K562 (cell line): ENCODE measurements around the gene SASH3. TPM values are rescaled to one million over a fixed set of nuclear protein-coding genes. Genes with fewer than 3 reads are reported as not detected.
A peak's percentile ranks its signal among the peaks of the same experiment; 100 is the strongest.

ENCODE experiments used
- ESRRA ChIP-seq: fragments of 450-650 bp; IDR thresholded peaks from 2 replicates; pipeline ENCODE4 v1.6.1; 2014; ENCODE audit warnings: low read depth, mild to moderate bottlenecking, moderate library complexity, borderline replicate concordance
- PURB ChIP-seq: sonication (generic); formaldehyde crosslinking; IDR thresholded peaks from 2 replicates; pipeline ENCODE4 v1.9.0; 2021; ENCODE audit warnings: low read depth, mild to moderate bottlenecking, missing genetic modification reagents
- TBP ChIP-seq: optimal IDR thresholded peaks from 2 replicates; pipeline ENCODE3; 2011; ENCODE audit warnings: low read depth, low read length, improper control_type of control experiment
- polyA plus RNA-seq, 8 experiments: library from polyadenylated mRNA; depleted of rRNA in 4 of 8; stranded (reverse) in 5 of 8; unstranded in 3 of 8; fragments of >200 nt; fragmentation: Nextera tagmentation in 2 of 8; fragmentation: Illumina TruSeq in 1 of 8; extraction: Ambion mirVana in 2 of 8; extraction: Trizol in 1 of 8; gene quantifications; 2 replicates each; pipeline versions ENCODE4 v1.2.1 to v1.2.3, GENCODE V29; 2011 to 2014; ENCODE audit warnings: inconsistent platforms in 1 of 8, missing spikeins in 1 of 8
- total RNA-seq, 7 experiments: library from RNA; depleted of rRNA in 6 of 7; stranded (reverse); fragments of >200 nt in 6 of 7; fragmentation: Illumina TruSeq in 2 of 7; extraction: Trizol in 2 of 7; gene quantifications; 2 replicates each; pipeline versions ENCODE4 v1.2.1 to v1.2.3, GENCODE V29; 2011 to 2021; ENCODE audit warnings: low replicate concordance in 1 of 7
- TF ChIP-seq, protein P1 (sequence below): fragments of 450-650 bp; IDR thresholded peaks from 2 replicates; pipeline ENCODE4 v1.6.1; 2016; ENCODE audit warnings: low read depth
- TF ChIP-seq, protein P2 (sequence below), 3 experiments: fragments of 200-800 bp in 1 of 3; sonication (Bioruptor generic) in 1 of 3; sonication (generic) in 1 of 3; formaldehyde crosslinking in 1 of 3; IDR thresholded peaks; 2 replicates each; pipeline versions ENCODE4 v1.6.1 to v1.8.0; 2016 to 2022; ENCODE audit warnings: mild to moderate bottlenecking in 2 of 3, missing compliant biosample characterization in 2 of 3, missing genetic modification characterization in 2 of 3, missing genetic modification reagents in 1 of 3

Gene SASH3
- total and polyA plus RNA-seq, 9 of the 15 experiments (the other 6 are each of a cell fraction or from before 2014, with no cell fraction given): 0.03 to 0.72 (median 0.08) TPM

DNA sequence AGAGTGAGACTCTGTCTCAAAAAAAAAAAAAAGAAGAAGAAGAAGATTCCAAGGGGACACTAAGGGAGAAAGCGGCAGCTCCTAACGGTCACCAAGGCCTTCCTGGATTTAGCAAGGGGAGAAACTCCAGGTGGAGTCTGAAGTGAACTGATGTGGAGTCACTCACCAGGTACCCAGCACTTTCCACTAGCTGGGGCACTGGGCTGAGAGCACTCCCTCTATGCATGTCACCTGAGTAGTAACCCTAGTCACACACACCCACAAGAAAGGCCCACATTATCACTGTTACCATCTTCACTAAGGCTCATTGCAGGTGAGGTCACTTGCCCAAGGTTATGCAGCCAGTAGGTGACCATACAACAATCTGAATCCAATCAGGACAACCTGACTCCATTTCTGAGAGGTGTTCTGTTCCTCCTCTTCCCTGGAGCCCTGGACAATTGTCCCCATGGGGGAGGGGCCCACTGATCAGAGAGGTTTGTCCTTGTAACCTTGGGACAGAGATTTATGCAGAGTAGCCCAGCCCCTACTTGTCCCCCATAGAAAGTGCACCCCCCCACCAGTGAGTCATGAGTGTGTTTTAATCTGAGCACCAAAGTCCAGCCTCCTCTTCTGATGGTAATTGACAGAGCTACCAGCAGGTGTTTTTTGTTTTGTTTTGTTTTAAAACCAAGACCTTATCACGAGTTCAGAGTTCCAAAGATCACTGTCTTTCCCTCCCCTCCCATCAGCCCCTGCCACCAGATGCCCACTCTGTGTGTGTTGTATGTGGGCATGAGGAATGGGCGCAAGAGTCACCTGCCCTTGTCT lies 5.9 kb upstream of the SASH3 start (continued):
- TF ChIP-seq, protein P1, sequence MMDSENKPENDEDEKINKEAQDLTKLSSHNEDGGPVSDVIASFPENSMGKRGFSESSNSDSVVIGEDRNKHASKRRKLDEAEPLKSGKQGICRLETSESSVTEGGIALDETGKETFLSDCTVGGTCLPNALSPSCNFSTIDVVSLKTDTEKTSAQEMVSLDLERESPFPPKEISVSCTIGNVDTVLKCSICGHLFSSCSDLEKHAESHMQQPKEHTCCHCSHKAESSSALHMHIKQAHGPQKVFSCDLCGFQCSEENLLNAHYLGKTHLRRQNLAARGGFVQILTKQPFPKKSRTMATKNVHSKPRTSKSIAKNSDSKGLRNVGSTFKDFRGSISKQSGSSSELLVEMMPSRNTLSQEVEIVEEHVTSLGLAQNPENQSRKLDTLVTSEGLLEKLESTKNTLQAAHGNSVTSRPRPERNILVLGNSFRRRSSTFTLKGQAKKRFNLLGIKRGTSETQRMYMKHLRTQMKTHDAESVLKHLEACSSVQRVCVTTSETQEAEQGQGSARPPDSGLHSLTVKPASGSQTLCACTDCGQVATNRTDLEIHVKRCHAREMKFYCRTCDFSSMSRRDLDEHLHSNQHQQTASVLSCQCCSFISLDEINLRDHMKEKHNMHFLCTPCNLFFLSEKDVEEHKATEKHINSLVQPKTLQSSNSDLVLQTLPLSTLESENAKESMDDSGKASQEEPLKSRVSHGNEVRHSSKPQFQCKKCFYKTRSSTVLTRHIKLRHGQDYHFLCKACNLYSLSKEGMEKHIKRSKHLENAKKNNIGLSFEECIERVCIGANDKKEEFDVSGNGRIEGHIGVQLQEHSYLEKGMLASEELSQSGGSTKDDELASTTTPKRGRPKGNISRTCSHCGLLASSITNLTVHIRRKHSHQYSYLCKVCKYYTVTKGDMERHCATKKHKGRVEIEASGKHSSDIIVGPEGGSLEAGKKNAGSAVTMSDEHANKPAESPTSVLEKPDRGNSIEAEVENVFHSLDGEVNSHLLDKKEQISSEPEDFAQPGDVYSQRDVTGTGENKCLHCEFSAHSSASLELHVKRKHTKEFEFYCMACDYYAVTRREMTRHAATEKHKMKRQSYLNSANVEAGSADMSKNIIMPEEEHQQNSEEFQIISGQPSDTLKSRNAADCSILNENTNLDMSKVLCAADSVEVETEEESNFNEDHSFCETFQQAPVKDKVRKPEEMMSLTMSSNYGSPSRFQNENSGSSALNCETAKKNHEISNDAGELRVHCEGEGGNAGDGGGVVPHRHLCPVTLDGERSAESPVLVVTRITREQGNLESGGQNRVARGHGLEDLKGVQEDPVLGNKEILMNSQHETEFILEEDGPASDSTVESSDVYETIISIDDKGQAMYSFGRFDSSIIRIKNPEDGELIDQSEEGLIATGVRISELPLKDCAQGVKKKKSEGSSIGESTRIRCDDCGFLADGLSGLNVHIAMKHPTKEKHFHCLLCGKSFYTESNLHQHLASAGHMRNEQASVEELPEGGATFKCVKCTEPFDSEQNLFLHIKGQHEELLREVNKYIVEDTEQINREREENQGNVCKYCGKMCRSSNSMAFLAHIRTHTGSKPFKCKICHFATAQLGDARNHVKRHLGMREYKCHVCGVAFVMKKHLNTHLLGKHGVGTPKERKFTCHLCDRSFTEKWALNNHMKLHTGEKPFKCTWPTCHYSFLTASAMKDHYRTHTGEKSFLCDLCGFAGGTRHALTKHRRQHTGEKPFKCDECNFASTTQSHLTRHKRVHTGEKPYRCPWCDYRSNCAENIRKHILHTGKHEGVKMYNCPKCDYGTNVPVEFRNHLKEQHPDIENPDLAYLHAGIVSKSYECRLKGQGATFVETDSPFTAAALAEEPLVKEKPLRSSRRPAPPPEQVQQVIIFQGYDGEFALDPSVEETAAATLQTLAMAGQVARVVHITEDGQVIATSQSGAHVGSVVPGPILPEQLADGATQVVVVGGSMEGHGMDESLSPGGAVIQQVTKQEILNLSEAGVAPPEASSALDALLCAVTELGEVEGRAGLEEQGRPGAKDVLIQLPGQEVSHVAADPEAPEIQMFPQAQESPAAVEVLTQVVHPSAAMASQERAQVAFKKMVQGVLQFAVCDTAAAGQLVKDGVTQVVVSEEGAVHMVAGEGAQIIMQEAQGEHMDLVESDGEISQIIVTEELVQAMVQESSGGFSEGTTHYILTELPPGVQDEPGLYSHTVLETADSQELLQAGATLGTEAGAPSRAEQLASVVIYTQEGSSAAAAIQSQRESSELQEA: no peak
- TF ChIP-seq ESRRA (peak; percentile 42; the same call in 1 of the 2 replicates), TBP (no peak), PURB (CRISPR knock-in tag) (no peak)
- TF ChIP-seq, protein P2, sequence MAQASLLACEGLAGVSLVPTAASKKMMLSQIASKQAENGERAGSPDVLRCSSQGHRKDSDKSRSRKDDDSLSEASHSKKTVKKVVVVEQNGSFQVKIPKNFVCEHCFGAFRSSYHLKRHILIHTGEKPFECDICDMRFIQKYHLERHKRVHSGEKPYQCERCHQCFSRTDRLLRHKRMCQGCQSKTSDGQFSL (CRISPR knock-in tag; IDR thresholded peaks at IDR 0.05): peak; percentile 33; the same call in 1 of the 2 replicates
- TF ChIP-seq, protein P2 (tag; IDR thresholded peaks at IDR 0.05): no peak
